Measurements from ENCODE around the gene ABRACL.

The ABRACL gene

GRCh38 chr6:139058029-139058428 lies 29.5 kb downstream of the ABRACL start:
- DNase-seq: no peak

GRCh38 chr6:139060332-139060731 lies 31.8 kb downstream of the ABRACL start:
- peak; percentile 17 for DNase-seq

GRCh38 chr6:139062932-139063646 lies 34.5 kb downstream of the ABRACL start:
- DNase-seq: peak; percentile 0

- no peak for DNase-seq
Observed at GRCh38 chr6:139064981-139065665, 36.6 kb downstream of the ABRACL start.

GRCh38 chr6:139066080-139066479 lies 37.5 kb downstream of the ABRACL start:
- no peak for DNase-seq

- DNase-seq: no peak
Observed at GRCh38 chr6:139068846-139069245, 40.3 kb downstream of the ABRACL start.

- DNase-seq: no peak
Observed at GRCh38 chr6:139073118-139073517, 44.6 kb downstream of the ABRACL start.

- no peak for DNase-seq
Observed at GRCh38 chr6:139079018-139079417, 50.5 kb downstream of the ABRACL start.

- no peak for DNase-seq
Observed at GRCh38 chr6:139080255-139080920, 51.8 kb downstream of the ABRACL start.

- DNase-seq: no peak
Observed at GRCh38 chr6:139081471-139081870, 52.9 kb downstream of the ABRACL start.

GRCh38 chr6:139082370-139082769 lies 53.8 kb downstream of the ABRACL start:
- no peak for DNase-seq

GRCh38 chr6:139091826-139092225 lies 63.3 kb downstream of the ABRACL start:
- no peak for DNase-seq

Measured in amniotic stem cell (primary cell).